IPS-18c (cell line): ENCODE data around the gene HMMR.
"Not testable (repeated sequence)": the region's sequence is repeated elsewhere in the genome, so short reads cannot be mapped to it uniquely, and the experiment has no call there.

ENCODE experiments used
- H3K4me3 ChIP-seq: 2 replicates; pipeline ENCODE4 v1.7.0; 2013; ENCODE audit warnings: low read depth, mild to moderate bottlenecking, low read length, moderate library complexity; ENCODE audit not compliant: insufficient read depth
- H3K9me3 ChIP-seq: one replicate; pipeline ENCODE4 v1.6.1; 2013; ENCODE audit warnings: mild to moderate bottlenecking, low read length, moderate library complexity; ENCODE audit not compliant: control insufficient read depth, insufficient read depth

HMMR gene, protein sequence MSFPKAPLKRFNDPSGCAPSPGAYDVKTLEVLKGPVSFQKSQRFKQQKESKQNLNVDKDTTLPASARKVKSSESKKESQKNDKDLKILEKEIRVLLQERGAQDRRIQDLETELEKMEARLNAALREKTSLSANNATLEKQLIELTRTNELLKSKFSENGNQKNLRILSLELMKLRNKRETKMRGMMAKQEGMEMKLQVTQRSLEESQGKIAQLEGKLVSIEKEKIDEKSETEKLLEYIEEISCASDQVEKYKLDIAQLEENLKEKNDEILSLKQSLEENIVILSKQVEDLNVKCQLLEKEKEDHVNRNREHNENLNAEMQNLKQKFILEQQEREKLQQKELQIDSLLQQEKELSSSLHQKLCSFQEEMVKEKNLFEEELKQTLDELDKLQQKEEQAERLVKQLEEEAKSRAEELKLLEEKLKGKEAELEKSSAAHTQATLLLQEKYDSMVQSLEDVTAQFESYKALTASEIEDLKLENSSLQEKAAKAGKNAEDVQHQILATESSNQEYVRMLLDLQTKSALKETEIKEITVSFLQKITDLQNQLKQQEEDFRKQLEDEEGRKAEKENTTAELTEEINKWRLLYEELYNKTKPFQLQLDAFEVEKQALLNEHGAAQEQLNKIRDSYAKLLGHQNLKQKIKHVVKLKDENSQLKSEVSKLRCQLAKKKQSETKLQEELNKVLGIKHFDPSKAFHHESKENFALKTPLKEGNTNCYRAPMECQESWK

DNA sequence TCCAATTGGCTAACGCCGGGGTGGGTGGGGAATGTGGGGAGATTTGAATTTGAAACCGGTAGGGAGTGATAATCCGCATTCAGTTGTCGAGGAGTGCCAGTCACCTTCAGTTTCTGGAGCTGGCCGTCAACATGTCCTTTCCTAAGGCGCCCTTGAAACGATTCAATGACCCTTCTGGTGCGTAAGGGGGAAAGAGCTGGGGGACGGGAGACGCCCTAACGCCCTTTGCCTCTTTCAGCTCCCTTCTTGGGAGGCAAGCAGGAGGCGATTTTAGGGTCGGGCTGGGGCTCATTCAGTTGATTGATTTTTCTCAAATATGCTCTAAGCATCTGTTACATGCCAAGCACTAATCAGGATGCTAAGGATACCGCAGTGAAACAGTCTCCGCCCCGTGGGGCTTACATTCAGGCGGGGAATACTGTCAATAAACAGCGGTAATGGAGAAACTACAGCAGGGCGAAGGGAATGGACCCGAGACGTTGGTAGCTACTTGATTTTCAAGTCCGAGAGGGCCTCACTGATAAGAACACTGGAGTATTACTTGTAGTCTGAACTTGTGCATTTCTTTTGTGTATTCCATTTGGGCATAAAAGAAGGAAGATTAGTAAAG, at the start of gene HMMR:
HMMR (plus strand) TSS at position 71 of the 610 bp plus-strand sequence; CDS start at position 132, 61 bp downstream.
- H3K4me3 ChIP-seq: peak within 1 kb of the TSS; percentile 92
- no peaks in the 10 kb centered on the region for H3K9me3 ChIP-seq

DNA sequence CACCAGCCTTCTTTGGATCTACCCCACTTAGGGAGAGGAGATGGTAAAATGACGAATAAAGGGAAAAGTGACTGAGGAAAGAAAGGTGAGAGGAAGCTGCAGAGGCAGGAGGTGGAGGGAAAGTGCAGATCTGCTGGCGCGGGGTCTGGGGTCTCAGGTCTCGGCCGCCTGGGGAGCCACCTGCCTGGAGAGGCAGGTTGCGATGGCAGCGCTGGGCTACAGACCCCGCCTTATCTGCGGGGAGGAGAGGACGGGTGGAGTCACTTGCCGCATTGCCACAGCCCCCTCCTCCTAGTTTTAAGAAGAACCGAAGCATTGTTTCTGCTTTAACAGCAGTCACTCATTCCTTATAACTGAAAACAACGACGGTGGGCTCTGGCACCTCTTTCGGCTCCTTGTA, 44.8 kb upstream of the HMMR start:
- H3K9me3 ChIP-seq, H3K4me3 ChIP-seq: not testable (repeated sequence)

DNA sequence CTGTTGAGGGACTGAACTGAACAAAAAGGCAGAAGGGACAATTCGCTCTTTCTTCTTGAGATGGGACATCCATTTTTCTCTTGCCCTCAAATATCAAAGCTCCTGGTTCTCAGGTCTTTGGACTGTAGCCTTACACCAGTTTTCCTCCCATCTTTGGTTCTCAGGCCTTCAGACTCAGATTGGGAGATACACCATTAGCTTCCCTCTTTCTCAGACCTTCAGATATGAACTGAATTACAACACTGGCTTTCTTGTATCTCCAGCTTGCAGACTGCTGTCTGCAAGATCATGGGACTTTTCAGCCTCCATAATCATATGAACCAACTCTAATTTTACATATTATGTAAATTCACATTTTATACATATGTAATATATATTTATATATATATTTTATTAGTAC, 35.6 kb upstream of the HMMR start:
- Histone ChIP-seq H3K9me3 (no peaks in the 10 kb centered on the region), H3K4me3 (no peak overlapping the region)

DNA sequence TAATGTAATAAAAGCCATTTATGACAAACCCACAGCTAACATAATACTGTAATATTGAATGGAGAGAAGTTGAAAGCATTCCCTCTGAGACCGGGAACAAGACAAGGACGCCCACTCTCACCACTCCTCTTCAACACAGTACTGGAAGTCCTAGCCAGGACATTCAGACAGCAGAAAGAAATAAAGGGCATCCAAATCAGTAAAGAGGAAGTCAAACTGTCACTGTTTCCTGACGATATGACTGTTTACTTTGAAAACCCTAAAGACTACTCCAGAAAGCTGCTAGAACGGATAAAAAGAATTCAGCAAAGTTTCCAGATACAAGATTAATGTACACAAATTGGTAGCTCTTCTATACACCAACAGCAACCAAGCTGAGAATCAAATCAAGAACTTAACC, 34.3 kb upstream of the HMMR start:
- H3K4me3 ChIP-seq, H3K9me3 ChIP-seq: not testable (repeated sequence)

DNA sequence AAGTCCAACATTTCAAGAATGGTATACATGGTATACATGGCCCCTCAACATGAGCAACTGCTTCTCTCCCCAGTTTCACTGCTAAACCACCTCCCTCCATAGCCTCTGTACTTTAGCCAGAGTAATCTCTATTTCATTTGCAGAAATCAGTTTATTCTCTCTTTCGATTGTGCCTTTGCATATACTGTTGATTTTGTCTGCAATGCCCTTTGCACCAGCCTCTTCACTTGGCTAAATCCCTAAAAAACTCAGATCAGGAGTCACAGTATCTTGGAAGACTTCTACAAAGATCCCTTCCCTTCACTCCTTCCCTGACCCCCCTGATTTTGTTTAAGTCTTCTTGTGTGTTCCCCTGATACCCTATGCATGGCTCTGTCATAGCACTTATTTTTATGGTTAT, 27.9 kb upstream of the HMMR start:
- no peak overlapping the region for H3K4me3 ChIP-seq
- H3K9me3 ChIP-seq: no peaks in the 10 kb centered on the region

DNA sequence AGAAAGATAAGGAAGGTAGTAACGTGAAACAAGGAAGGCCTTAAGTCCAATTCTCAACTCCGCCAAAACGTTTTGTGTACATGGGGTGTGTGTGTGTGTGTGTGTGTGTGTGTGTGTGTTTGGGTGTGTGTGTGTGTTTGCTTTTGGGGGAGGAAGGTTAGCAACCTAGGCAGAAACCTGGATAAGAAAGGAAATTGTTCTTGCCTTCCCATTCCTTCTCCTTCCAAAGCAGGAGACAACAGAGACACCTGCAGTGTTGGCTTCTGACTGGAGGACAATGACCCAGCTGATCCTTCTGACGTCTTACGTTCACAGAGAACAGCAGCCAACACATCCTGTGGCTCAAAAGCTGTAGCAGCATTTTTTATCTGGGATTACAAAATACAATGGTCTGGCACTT, 27.2 kb upstream of the HMMR start:
- no peak overlapping the region for H3K4me3 ChIP-seq
- no peaks in the 10 kb centered on the region for H3K9me3 ChIP-seq

DNA sequence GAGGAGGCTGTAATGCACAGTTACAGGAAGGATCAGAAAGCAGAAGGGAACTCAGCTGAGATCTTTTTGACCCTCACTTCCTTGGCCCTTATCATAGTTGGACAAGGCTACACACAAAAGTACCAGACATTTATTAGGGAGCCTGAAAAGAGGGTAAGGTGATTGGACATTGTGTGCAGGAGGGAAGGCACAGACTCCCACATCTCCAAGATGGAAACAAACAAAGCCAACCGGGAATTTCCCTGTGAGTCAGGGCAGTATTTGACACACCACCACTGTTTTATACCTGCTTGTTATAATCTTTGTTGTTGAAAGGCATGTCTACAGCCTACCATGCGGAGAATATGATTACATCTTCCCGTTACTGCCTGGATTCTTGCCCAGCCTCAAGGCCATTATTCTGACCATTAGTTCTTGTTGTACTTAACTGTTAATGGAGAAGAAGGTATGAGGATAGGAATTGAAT, 26.0 kb upstream of the HMMR start:
- H3K4me3 ChIP-seq: no peak overlapping the region
- no peaks in the 10 kb centered on the region for H3K9me3 ChIP-seq

DNA sequence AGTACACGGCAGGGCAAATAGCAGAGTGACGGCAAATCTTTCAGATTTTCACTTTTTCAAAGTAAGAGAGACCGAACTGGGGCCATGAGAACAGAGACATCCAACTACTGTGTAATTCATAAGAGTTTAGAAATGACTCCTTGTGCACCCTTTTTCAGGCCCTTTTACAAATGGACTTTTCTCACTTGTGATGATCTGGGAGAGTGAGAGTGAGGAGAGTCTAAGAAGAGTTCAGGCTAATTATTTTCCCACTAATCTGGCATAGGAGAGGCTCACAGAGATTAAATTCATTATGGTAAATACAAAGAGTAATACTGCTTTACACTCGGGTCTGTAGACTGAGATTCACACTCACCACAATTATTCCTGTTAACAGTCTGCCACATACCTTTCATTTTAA, 23.9 kb upstream of the HMMR start:
- H3K4me3 ChIP-seq: peak overlapping the region; percentile 43; the same call in 1 of the 2 replicates

DNA sequence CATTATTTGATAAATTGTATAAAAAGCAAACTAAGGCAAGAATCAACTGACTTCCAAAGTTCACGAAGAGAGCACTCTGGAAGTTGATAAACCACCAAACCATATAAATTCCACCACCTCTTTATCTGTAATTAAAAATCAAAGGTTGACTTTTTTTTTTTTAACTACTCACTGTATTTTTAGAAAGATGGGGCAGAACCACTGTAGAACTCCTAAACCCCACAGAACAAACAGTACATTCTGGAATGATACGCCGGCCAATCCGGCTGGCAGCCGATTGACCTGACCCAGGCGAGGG, 23.5 kb upstream of the HMMR start:
- H3K4me3 ChIP-seq: peak overlapping the region; percentile 43

More for the DNA sequence above, 23.9 kb upstream of the HMMR start:
- no peaks in the 10 kb centered on the region for H3K9me3 ChIP-seq

DNA sequence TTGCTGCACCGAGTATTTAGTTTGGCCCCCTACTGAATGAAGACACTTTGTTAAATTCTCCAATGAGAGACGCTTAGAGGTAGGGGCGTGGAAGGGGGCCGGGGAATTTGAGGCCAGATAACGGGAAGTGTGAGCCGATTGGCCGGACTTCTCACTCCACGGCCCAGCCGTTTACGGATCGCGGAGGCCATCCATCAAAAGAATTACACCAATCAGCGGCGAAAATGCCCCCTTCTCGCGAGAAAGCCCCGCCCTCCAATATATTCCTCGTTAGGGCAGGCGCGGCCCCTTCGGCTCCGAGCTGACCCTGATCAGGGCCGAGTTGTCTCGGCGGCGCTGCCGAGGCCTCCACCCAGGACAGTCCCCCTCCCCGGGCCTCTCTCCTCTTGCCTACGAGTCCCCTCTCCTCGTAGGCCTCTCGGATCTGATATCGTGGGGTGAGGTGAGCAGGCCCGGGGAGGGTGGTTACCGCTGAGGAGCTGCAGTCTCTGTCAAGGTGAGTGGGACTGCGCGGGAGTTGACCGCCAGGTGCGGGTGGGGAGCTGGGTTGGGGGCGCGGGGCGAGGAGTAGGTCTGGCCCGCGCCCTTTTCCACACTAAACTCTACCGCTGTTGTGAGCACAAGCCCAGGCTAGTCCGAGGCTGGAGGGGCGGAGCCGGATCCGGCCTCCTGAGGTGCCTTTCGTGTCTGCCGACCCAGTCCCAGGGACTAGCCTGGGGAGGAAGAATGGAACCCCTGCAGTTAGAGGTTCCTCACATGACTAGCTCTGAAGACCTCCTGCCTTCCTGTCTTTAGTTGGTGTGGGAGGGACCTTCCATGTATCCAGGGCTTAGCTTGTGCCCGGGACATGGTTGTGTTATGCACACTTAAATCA, 22.9 kb upstream of the HMMR start, which contains the start of gene CCNG1:
CCNG1 (plus strand) TSS at position 287 of the 874 bp plus-strand sequence. CDS start 1,662 bp downstream, outside the sequence.
- H3K4me3 ChIP-seq: peak within 1 kb of the TSS; percentile 98
- no peaks in the 10 kb centered on the region for H3K9me3 ChIP-seq

More for the DNA sequence above, 23.5 kb upstream of the HMMR start:
- H3K9me3 ChIP-seq: no peaks in the 10 kb centered on the region

DNA sequence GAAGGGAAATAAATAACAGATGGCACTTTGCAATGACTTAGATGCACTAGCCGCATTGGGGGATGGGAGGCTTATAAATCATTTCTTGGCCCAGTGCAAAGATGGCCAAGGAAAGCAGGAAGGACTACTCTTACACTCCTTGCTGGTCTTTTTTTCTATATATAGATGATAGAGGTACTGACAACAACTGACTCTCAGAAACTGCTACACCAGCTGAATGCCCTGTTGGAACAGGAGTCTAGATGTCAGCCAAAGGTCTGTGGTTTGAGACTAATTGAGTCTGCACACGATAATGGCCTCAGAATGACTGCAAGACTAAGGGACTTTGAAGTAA, 21.4 kb upstream of the HMMR start:
- Histone ChIP-seq H3K9me3 (no peaks in the 10 kb centered on the region), H3K4me3 (peak overlapping the region; percentile 98)

DNA sequence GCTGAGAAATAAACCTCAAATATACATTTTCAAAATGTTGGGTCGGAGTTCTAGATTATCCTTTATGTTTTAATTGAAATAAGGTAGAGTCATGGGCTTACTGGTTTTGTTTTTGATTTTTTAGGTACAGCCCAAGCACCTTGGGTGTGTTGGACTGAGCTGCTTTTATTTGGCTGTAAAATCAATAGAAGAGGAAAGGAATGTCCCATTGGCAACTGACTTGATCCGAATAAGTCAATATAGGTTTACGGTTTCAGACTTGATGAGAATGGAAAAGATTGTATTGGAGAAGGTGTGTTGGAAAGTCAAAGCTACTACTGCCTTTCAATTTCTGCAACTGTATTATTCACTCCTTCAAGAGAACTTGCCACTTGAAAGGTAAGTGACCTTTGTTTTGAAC, 19.5 kb upstream of the HMMR start:
- H3K9me3 ChIP-seq: no peaks in the 10 kb centered on the region
- no peak overlapping the region for H3K4me3 ChIP-seq

DNA sequence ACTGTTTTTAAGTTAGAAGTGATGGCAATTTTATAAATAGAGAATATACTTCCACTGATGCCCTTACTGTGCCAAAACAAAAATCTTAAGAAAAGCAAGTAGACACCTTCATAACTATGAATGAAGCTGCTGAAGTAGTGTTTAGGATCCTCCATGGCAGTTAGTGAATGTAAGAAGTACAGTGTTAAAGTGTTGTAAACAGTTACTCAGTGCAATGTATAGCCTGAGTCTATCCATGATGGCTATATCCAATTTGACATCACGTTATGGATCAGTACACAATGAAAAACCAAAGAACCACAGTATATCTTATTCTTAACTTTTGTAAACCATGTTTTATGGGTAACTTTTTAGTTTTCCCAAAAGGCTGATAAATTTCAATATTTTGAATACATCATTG, 15.9 kb upstream of the HMMR start:
- Histone ChIP-seq H3K9me3 (no peaks in the 10 kb centered on the region), H3K4me3 (no peak overlapping the region)

DNA sequence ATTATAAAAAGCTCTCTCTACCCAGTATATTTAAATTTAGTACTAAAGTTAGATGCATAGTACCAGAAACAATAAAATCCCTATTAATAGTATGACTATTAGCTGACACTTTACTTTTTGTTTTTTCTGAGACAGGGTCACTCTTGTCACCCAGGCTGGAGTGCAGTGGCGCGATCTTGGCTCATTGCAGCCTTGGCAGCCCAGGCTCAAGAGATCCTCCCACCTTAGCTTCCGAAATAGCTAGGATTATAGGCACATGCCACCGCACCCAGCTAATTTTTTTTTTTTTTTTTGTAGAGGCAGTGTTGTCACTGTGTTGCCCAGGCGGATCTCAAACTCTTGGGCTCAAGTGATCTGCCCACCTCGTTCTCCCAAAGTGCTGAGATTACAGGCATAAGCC, 15.1 kb upstream of the HMMR start:
- Histone ChIP-seq H3K4me3 (no peak overlapping the region), H3K9me3 (no peaks in the 10 kb centered on the region)

DNA sequence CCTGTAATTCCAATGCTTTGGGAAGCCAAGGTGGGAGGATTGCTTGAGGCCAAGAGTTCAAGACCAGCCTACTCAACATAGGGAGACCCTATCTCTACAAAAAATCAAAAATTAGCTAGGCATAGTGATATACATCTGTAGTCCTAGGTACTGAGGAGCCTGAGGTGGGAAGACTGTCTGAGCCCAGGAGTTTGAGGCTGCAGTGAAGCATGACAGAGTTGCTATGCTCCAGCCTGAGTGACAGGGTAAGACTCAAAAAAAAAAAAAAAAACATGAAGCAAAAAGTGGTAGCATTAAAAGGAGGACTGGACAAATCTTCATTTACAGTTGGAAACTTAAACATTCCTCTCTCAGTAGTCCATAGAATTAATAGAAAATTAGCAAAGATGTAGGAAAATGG, 13.2 kb upstream of the HMMR start:
- no peaks in the 10 kb centered on the region for H3K9me3 ChIP-seq
- no peak overlapping the region for H3K4me3 ChIP-seq

DNA sequence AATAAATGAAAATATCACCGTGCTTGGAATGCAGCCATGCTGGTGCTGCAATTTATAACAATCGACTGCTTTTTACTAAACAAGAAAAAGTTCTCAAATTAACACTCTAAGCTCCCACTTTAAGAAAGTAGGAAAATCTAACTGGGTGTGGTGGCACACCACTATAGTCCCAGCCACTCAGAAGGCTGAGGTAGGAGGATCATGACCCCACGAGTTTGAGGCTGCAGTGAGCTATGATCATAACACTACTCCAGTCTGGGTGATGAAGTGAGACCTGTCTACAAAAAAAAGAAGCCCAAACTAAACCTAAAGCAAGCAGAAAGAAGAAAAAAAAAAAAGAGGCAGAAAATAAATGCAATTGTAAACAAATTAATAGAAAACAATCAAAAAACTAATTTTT, 12.6 kb upstream of the HMMR start:
- no peaks in the 10 kb centered on the region for H3K9me3 ChIP-seq
- no peak overlapping the region for H3K4me3 ChIP-seq

DNA sequence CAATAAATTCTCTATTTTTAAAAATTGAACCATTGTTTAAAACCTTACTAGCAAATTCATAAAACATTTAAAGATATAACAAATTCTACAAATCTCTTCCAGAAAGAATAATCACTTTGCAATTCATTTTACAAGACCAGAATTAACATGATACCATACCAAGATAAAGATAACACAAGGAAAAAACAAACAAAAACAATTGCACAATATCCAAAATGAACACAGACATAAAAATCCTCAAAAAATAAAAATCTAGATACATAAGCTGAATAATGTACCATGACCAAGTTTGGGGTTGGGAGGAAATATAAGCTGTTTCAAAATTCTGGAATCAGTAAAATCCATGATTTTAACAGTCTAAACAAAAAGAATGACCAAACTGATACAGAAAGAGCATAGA, 11.9 kb upstream of the HMMR start:
- H3K9me3 ChIP-seq: no peaks in the 10 kb centered on the region
- H3K4me3 ChIP-seq: no peak overlapping the region
